GM19455 (cell line): ENCODE results near the gene KRT12.
A peak's percentile ranks its signal among the peaks of the same experiment; 100 is the strongest.

Experiments used
- ATAC-seq: cut with Tn5 transposase; IDR thresholded peaks from one replicate; pipeline ENCODE4 v1.9.1; 2021; ENCODE audit not compliant: unreplicated experiment

KRT12 gene

GRCh38 chr17:40846515-40847144, 20.4 kb downstream of the KRT12 start:
- ATAC-seq = no peak

GRCh38 chr17:40844671-40845107, 22.3 kb downstream of the KRT12 start:
- no peak for ATAC-seq

GRCh38 chr17:40843242-40843641, 23.8 kb downstream of the KRT12 start:
- no peak for ATAC-seq

GRCh38 chr17:40841246-40841645, 25.8 kb downstream of the KRT12 start:
- no peak for ATAC-seq

GRCh38 chr17:40839194-40839593, 27.8 kb downstream of the KRT12 start:
- no peak for ATAC-seq

- no peak for ATAC-seq
Measured at GRCh38 chr17:40836020-40836419, 31.0 kb downstream of the KRT12 start.

- ATAC-seq = no peak
Measured at GRCh38 chr17:40833882-40834281, 33.1 kb downstream of the KRT12 start.

GRCh38 chr17:40832840-40833239, 34.2 kb downstream of the KRT12 start:
- no peak for ATAC-seq

GRCh38 chr17:40830085-40830776, 36.8 kb downstream of the KRT12 start:
- ATAC-seq = no peak

- no peak for ATAC-seq
Measured at GRCh38 chr17:40828454-40829044, 38.5 kb downstream of the KRT12 start.

GRCh38 chr17:40827746-40828453, 39.1 kb downstream of the KRT12 start:
- ATAC-seq = no peak

GRCh38 chr17:40825599-40825998, 41.4 kb downstream of the KRT12 start:
- ATAC-seq = no peak

GRCh38 chr17:40824015-40824832, 42.8 kb downstream of the KRT12 start:
- no peak for ATAC-seq

GRCh38 chr17:40822132-40822812, 44.8 kb downstream of the KRT12 start, which contains the start of gene KRT10:
Gene KRT10, minus strand, starts transcription at chr17:40822614. Its CDS starts 29 bp downstream, at chr17:40822585.
- ATAC-seq = no peak

GRCh38 chr17:40821536-40821935, 45.5 kb downstream of the KRT12 start:
- no peak for ATAC-seq

- no peak for ATAC-seq
Measured at GRCh38 chr17:40820228-40820838, 46.7 kb downstream of the KRT12 start.

- no peak for ATAC-seq
Measured at GRCh38 chr17:40819528-40820125, 47.4 kb downstream of the KRT12 start.

GRCh38 chr17:40818733-40819527, 48.1 kb downstream of the KRT12 start:
- peak; percentile 89 for ATAC-seq

GRCh38 chr17:40818343-40818732, 48.7 kb downstream of the KRT12 start:
- no peak for ATAC-seq
